HEK293 (cell line): ENCODE results near the gene LRSAM1.

Source experiments
- CTCF ChIA-PET: fragments of 350-600 bp; formaldehyde crosslinking; extraction: SDS; loops from one replicate; lab custom pipeline; 2021; ENCODE audit warnings: antibody characterized with exemption; lab: Yijun Ruan, JAX
- POLR2A ChIA-PET: fragments of 300-600 bp; formaldehyde crosslinking; extraction: SDS; loops from one replicate; lab custom pipeline; 2020; ENCODE audit warnings: antibody characterized with exemption, inconsistent platforms; lab: Yijun Ruan, JAX
- H3K27ac ChIP-seq: fragments of 200-500 bp; sonication (Bioruptor generic); 2 replicates; pipeline ENCODE4 v1.5.1; 2014; ENCODE audit warnings: low read depth, low read length, control low read depth, inconsistent platforms; ENCODE audit errors: extremely low read depth
- H3K36me3 ChIP-seq, 2 experiments: fragments of 200-500 bp in 1 of 2; sonication (Bioruptor generic) in 1 of 2; 1 replicate in 1 of 2; 2 replicates in 1 of 2; pipeline ENCODE4 v1.5.1; 2014 to 2017; ENCODE audit warnings: inconsistent platforms in 2 of 2, low read length in 2 of 2; ENCODE audit not compliant: control insufficient read depth in 2 of 2, insufficient read depth in 1 of 2
- H3K4me1 ChIP-seq: fragments of 200-500 bp; sonication (Bioruptor generic); 2 replicates; pipeline ENCODE4 v1.5.1; 2014; ENCODE audit warnings: mild to moderate bottlenecking, low read length, inconsistent platforms; ENCODE audit not compliant: control insufficient read depth, insufficient read depth
- H3K4me3 ChIP-seq: 2 replicates; pipeline ENCODE4 v1.5.1; 2011; ENCODE audit warnings: low read depth, mild to moderate bottlenecking, control low read depth, low read length, moderate library complexity
- H3K9me3 ChIP-seq: fragments of 200-500 bp; sonication (Bioruptor generic); 2 replicates; pipeline ENCODE4 v1.5.1; 2014; ENCODE audit warnings: low read depth, low read length, inconsistent platforms; ENCODE audit not compliant: control insufficient read depth, insufficient read depth
- BCL11A ChIP-seq: fragments of 450-650 bp; formaldehyde crosslinking; IDR thresholded peaks from 2 replicates; pipeline ENCODE4 v1.5.1; 2016; ENCODE audit warnings: low read depth, missing biosample characterization, missing genetic modification characterization
- GLIS1 ChIP-seq: fragments of 450-650 bp; formaldehyde crosslinking; IDR thresholded peaks from 2 replicates; pipeline ENCODE4 v1.5.1; 2016; ENCODE audit warnings: missing biosample characterization, missing genetic modification characterization
- KLF10 ChIP-seq: fragments of 450-650 bp; IDR thresholded peaks from 2 replicates; pipeline ENCODE4 v1.5.1; 2018; ENCODE audit warnings: missing biosample characterization, mild to moderate bottlenecking, missing genetic modification characterization
- SALL2 ChIP-seq: fragments of 450-650 bp; formaldehyde crosslinking; IDR thresholded peaks from 2 replicates; pipeline ENCODE4 v1.5.0; 2017; ENCODE audit warnings: missing biosample characterization, mild to moderate bottlenecking, missing genetic modification characterization, borderline replicate concordance
- ZNF146 ChIP-seq: fragments of 450-650 bp; formaldehyde crosslinking; IDR thresholded peaks from 2 replicates; pipeline ENCODE4 v1.5.1; 2016; ENCODE audit warnings: missing biosample characterization, missing genetic modification characterization
- ZNF202 ChIP-seq: fragments of 450-650 bp; formaldehyde crosslinking; IDR thresholded peaks from 2 replicates; pipeline ENCODE4 v1.5.1; 2016; ENCODE audit warnings: missing biosample characterization, missing genetic modification characterization, borderline replicate concordance
- ZNF292 ChIP-seq: fragments of 450-650 bp; formaldehyde crosslinking; IDR thresholded peaks from 2 replicates; pipeline ENCODE4 v1.5.1; 2016; ENCODE audit warnings: low read depth, missing biosample characterization, missing genetic modification characterization, borderline replicate concordance
- ZNF37A ChIP-seq: fragments of 450-650 bp; IDR thresholded peaks from 2 replicates; pipeline ENCODE4 v1.5.1; 2018; ENCODE audit warnings: missing biosample characterization, missing genetic modification characterization
- ZNF768 ChIP-seq: fragments of 450-650 bp; formaldehyde crosslinking; IDR thresholded peaks from 2 replicates; pipeline ENCODE4 v1.5.1; 2018; ENCODE audit warnings: missing biosample characterization, mild to moderate bottlenecking, missing genetic modification characterization
- ZSCAN18 ChIP-seq: fragments of 450-650 bp; formaldehyde crosslinking; IDR thresholded peaks from 2 replicates; pipeline ENCODE4 v1.5.1; 2016; ENCODE audit warnings: missing biosample characterization, missing genetic modification characterization
- TF ChIP-seq, protein P1 (sequence below): fragments of 450-650 bp; formaldehyde crosslinking; IDR thresholded peaks from 2 replicates; pipeline ENCODE4; 2016; ENCODE audit warnings: missing biosample characterization, missing genetic modification characterization
- TF ChIP-seq, protein P2 (sequence below): fragments of 450-650 bp; formaldehyde crosslinking; IDR thresholded peaks from 2 replicates; pipeline ENCODE4 v1.5.1; 2016; ENCODE audit warnings: missing biosample characterization, missing genetic modification characterization, low read depth
- TF ChIP-seq, protein P3 (sequence below): fragments of 450-650 bp; formaldehyde crosslinking; IDR thresholded peaks from 2 replicates; pipeline ENCODE4 v1.5.1; 2016; ENCODE audit warnings: missing biosample characterization, missing genetic modification characterization
- TF ChIP-seq, protein P4 (sequence below): fragments of 450-650 bp; formaldehyde crosslinking; IDR thresholded peaks from 2 replicates; pipeline ENCODE4 v1.5.1; 2017; ENCODE audit warnings: missing biosample characterization, mild to moderate bottlenecking, missing genetic modification characterization, moderate library complexity

The LRSAM1 gene

GRCh38 chr9:127428348-127428747, 23.0 kb upstream of the LRSAM1 start:
- ChIA-PET POLR2A (no interaction called here), CTCF (no interaction called here)
- peaks cover 30 to 59% of the 10 kb centered on the region in 2 experiments; a peak in 2 of 3 replicates for H3K36me3 ChIP-seq

DNA sequence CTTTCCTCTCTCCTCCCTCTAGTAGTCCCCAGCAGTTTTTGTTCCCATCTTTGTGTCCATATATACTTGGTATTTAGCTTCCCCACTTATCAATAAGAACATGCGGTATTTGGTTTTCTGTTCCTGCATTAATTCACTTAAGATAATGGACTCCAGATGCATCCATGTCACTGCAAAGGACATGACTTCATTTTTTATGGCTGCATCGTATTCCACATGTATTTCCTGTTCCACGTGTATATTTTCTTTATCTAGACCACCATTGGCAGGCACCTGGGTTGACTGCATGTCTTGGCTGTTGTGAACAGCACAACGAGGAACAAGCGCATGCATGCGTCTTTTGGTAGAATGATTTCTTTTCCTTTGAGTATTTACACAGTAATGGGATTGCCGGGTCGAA, 20.9 kb upstream of the LRSAM1 start:
- no peak overlapping the region for H3K4me3 ChIP-seq
- TF ChIP-seq KLF10 (tag by site-specific recombination) (no peak), ZNF146 (tag by site-specific recombination) (peak; percentile 75; the same call in 1 of the 2 replicates)
- TF ChIP-seq, all 188 proteins: peak for 1
- CTCF ChIA-PET = no interaction called here
- Histone ChIP-seq H3K9me3 (no peaks in the 10 kb centered on the region), H3K36me3 (peaks cover 33 to 79% of the 10 kb centered on the region in 2 experiments; a peak in 2 of 3 replicates), H3K4me1 (no peaks in the 10 kb centered on the region), H3K27ac (no peak overlapping the region)
- POLR2A ChIA-PET = interaction anchor here (1.5 kb wide), 1 partner anchor 21 kb away, joined by 4 read pairs; the partner anchor contains the start of genes LRSAM1 and RPL12

More at GRCh38 chr9:127428348-127428747, 23.0 kb upstream of the LRSAM1 start:
- H3K9me3 ChIP-seq = no peaks in the 10 kb centered on the region
- H3K4me3 ChIP-seq = no peak overlapping the region
- TF ChIP-seq GLIS1 (tag by site-specific recombination) (no peak), BCL11A (tag by site-specific recombination) (no peak), ZNF292 (tag by site-specific recombination) (no peak)
- H3K27ac ChIP-seq = no peak overlapping the region
- H3K4me1 ChIP-seq = no peaks in the 10 kb centered on the region

- peaks cover 14 to 91% of the 10 kb centered on the region in 2 experiments; a peak in 2 of 3 replicates for H3K36me3 ChIP-seq
- POLR2A ChIA-PET = interaction anchor here (0.6 to 2.8 kb wide), 2 partner anchors 14 kb away, joined by 4 to 9 read pairs; partner anchors contain the start of genes LRSAM1, RPL12 and ZNF79
Observed at GRCh38 chr9:127437497-127438264, 13.6 kb upstream of the LRSAM1 start.

More at GRCh38 chr9:127437497-127438264, 13.6 kb upstream of the LRSAM1 start:
- Histone ChIP-seq H3K4me3 (no peak overlapping the region), H3K27ac (no peak overlapping the region), H3K9me3 (no peaks in the 10 kb centered on the region), H3K4me1 (no peaks in the 10 kb centered on the region)
- CTCF ChIA-PET = interaction anchor here (0.7 kb wide), 1 partner anchor 232 kb away, joined by 4 read pairs; no protein-coding TSS in a partner anchor
- TF ChIP-seq ZSCAN18 (tag by site-specific recombination) (no peak), ZNF37A (tag by site-specific recombination) (no peak), SALL2 (tag by site-specific recombination) (no peak), ZNF768 (tag by site-specific recombination) (no peak), ZNF202 (tag by site-specific recombination) (no peak)
- TF ChIP-seq, protein P1, sequence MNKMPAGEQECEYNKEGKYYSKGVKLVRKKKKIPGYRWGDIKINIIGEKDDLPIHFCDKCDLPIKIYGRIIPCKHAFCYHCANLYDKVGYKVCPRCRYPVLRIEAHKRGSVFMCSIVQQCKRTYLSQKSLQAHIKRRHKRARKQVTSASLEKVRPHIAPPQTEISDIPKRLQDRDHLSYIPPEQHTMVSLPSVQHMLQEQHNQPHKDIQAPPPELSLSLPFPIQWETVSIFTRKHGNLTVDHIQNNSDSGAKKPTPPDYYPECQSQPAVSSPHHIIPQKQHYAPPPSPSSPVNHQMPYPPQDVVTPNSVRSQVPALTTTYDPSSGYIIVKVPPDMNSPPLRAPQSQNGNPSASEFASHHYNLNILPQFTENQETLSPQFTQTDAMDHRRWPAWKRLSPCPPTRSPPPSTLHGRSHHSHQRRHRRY (tag by site-specific recombination) = no peak
- TF ChIP-seq, protein P2, sequence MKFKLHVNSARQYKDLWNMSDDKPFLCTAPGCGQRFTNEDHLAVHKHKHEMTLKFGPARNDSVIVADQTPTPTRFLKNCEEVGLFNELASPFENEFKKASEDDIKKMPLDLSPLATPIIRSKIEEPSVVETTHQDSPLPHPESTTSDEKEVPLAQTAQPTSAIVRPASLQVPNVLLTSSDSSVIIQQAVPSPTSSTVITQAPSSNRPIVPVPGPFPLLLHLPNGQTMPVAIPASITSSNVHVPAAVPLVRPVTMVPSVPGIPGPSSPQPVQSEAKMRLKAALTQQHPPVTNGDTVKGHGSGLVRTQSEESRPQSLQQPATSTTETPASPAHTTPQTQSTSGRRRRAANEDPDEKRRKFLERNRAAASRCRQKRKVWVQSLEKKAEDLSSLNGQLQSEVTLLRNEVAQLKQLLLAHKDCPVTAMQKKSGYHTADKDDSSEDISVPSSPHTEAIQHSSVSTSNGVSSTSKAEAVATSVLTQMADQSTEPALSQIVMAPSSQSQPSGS = no peak
- TF ChIP-seq, protein P3, sequence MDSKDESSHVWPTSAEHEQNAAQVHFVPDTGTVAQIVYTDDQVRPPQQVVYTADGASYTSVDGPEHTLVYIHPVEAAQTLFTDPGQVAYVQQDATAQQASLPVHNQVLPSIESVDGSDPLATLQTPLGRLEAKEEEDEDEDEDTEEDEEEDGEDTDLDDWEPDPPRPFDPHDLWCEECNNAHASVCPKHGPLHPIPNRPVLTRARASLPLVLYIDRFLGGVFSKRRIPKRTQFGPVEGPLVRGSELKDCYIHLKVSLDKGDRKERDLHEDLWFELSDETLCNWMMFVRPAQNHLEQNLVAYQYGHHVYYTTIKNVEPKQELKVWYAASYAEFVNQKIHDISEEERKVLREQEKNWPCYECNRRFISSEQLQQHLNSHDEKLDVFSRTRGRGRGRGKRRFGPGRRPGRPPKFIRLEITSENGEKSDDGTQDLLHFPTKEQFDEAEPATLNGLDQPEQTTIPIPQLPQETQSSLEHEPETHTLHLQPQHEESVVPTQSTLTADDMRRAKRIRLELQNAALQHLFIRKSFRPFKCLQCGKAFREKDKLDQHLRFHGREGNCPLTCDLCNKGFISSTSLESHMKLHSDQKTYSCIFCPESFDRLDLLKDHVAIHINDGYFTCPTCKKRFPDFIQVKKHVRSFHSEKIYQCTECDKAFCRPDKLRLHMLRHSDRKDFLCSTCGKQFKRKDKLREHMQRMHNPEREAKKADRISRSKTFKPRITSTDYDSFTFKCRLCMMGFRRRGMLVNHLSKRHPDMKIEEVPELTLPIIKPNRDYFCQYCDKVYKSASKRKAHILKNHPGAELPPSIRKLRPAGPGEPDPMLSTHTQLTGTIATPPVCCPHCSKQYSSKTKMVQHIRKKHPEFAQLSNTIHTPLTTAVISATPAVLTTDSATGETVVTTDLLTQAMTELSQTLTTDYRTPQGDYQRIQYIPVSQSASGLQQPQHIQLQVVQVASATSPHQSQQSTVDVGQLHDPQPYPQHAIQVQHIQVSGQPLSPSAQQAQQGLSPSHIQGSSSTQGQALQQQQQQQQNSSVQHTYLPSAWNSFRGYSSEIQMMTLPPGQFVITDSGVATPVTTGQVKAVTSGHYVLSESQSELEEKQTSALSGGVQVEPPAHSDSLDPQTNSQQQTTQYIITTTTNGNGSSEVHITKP (tag by site-specific recombination) = no peak
- TF ChIP-seq, protein P4, sequence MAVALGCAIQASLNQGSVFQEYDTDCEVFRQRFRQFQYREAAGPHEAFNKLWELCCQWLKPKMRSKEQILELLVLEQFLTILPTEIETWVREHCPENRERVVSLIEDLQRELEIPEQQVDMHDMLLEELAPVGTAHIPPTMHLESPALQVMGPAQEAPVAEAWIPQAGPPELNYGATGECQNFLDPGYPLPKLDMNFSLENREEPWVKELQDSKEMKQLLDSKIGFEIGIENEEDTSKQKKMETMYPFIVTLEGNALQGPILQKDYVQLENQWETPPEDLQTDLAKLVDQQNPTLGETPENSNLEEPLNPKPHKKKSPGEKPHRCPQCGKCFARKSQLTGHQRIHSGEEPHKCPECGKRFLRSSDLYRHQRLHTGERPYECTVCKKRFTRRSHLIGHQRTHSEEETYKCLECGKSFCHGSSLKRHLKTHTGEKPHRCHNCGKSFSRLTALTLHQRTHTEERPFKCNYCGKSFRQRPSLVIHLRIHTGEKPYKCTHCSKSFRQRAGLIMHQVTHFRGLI (tag by site-specific recombination) = no peak
